RPMI7951 (cell line): ENCODE data around the gene ZNF462. TPM values are rescaled to one million over a fixed set of nuclear protein-coding genes. Genes with fewer than 3 reads are reported as not detected.

ENCODE experiments used
- DNase-seq: peaks from one replicate; pipeline ENCODE4 v3.0.0-alpha.2; 2012; ENCODE audit warnings: low read depth
- total RNA-seq: library from RNA; depleted of rRNA; stranded (reverse); fragments of >200 nt; shearing (Covaris generic); gene quantifications from 2 replicates; pipeline ENCODE4 v1.2.3, GENCODE V29; 2014

The ZNF462 gene
- total RNA-seq, 1 experiment from 2014 or later: 14.2 TPM

- DNase-seq: peak; percentile 67
These were observed 1.6 kb downstream of the ZNF462 start for GRCh38 chr9:106864373-106865143.

- no peak for DNase-seq
These were observed 3.3 kb downstream of the ZNF462 start for GRCh38 chr9:106866243-106866642.

GRCh38 chr9:106867286-106867685, 4.3 kb downstream of the ZNF462 start:
- no peak for DNase-seq

GRCh38 chr9:106868087-106868486, 5.1 kb downstream of the ZNF462 start:
- DNase-seq: peak; percentile 9

- DNase-seq: peak; percentile 60
These were observed 5.6 kb downstream of the ZNF462 start for GRCh38 chr9:106868565-106868964.

GRCh38 chr9:106869028-106869427, 6.1 kb downstream of the ZNF462 start:
- DNase-seq: peak; percentile 56

GRCh38 chr9:106869458-106869857, 6.5 kb downstream of the ZNF462 start:
- peak; percentile 59 for DNase-seq

- no peak for DNase-seq
These were observed 9.7 kb downstream of the ZNF462 start for GRCh38 chr9:106872641-106873040.

- DNase-seq: no peak
These were observed 11.1 kb downstream of the ZNF462 start for GRCh38 chr9:106874031-106874430.

GRCh38 chr9:106874652-106875051, 11.7 kb downstream of the ZNF462 start:
- peak; percentile 36 for DNase-seq

- DNase-seq: peak; percentile 46
These were observed 12.6 kb downstream of the ZNF462 start for GRCh38 chr9:106875529-106875928.

GRCh38 chr9:106877345-106877744, 14.4 kb downstream of the ZNF462 start:
- DNase-seq: no peak

GRCh38 chr9:106878081-106878837, 15.3 kb downstream of the ZNF462 start:
- DNase-seq: no peak

- DNase-seq: peak; percentile 89
These were observed 16.0 kb downstream of the ZNF462 start for GRCh38 chr9:106878934-106879333.

- no peak for DNase-seq
These were observed 16.5 kb downstream of the ZNF462 start for GRCh38 chr9:106879439-106879882.

- DNase-seq: no peak
These were observed 17.1 kb downstream of the ZNF462 start for GRCh38 chr9:106880081-106880480.

GRCh38 chr9:106880863-106881262, 17.9 kb downstream of the ZNF462 start:
- DNase-seq: peak; percentile 10

- no peak for DNase-seq
These were observed 20.1 kb downstream of the ZNF462 start for GRCh38 chr9:106883030-106883429.

- peak; percentile 35 for DNase-seq
These were observed 20.7 kb downstream of the ZNF462 start for GRCh38 chr9:106883626-106884190.

GRCh38 chr9:106885451-106885850, 22.5 kb downstream of the ZNF462 start:
- peak; percentile 83 for DNase-seq

- peak; percentile 15 for DNase-seq
These were observed 23.4 kb downstream of the ZNF462 start for GRCh38 chr9:106886111-106887046.
